GM20000 (cell line): Measurements from ENCODE around the gene PRR20A.

Experiments used
- DNase-seq: peaks from one replicate; pipeline ENCODE4 v3.0.0; 2012; ENCODE audit warnings: low spot score
- TF ChIP-seq, protein P1 (sequence below): IDR thresholded peaks from 2 replicates; pipeline ENCODE4 v1.5.1; 2012; ENCODE audit warnings: mild to moderate bottlenecking, control low read depth; ENCODE audit errors: extremely low read depth, missing control alignments

The PRR20A gene

GRCh38 chr13:57191667-57192066 is 50.9 kb downstream of the PRR20A start:
- DNase-seq: no peak
- TF ChIP-seq, protein P1, sequence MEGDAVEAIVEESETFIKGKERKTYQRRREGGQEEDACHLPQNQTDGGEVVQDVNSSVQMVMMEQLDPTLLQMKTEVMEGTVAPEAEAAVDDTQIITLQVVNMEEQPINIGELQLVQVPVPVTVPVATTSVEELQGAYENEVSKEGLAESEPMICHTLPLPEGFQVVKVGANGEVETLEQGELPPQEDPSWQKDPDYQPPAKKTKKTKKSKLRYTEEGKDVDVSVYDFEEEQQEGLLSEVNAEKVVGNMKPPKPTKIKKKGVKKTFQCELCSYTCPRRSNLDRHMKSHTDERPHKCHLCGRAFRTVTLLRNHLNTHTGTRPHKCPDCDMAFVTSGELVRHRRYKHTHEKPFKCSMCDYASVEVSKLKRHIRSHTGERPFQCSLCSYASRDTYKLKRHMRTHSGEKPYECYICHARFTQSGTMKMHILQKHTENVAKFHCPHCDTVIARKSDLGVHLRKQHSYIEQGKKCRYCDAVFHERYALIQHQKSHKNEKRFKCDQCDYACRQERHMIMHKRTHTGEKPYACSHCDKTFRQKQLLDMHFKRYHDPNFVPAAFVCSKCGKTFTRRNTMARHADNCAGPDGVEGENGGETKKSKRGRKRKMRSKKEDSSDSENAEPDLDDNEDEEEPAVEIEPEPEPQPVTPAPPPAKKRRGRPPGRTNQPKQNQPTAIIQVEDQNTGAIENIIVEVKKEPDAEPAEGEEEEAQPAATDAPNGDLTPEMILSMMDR: no peak
